ENCODE measurements around the gene TEP1. TPM values are rescaled to one million over a fixed set of nuclear protein-coding genes. Genes with fewer than 3 reads are reported as not detected.
"Not testable (repeated sequence)": the region's sequence is repeated elsewhere in the genome, so short reads cannot be mapped to it uniquely, and the experiment has no call there.

The TEP1 gene
- total RNA-seq, 1 donor from 2014 or later = 8.4 TPM

- DNase-seq = no peak
Measured at GRCh38 chr14:20386276-20386855, 26.9 kb downstream of the TEP1 start.

GRCh38 chr14:20384886-20385285 is 28.4 kb downstream of the TEP1 start:
- no peak for DNase-seq

- DNase-seq = no peak
Measured at GRCh38 chr14:20384321-20384720, 29.0 kb downstream of the TEP1 start.

GRCh38 chr14:20383636-20384035 is 29.7 kb downstream of the TEP1 start:
- DNase-seq = no peak

- no peak for DNase-seq
Measured at GRCh38 chr14:20383032-20383431, 30.3 kb downstream of the TEP1 start.

- no peak for DNase-seq
Measured at GRCh38 chr14:20382526-20382925, 30.8 kb downstream of the TEP1 start.

- no peak for DNase-seq
Measured at GRCh38 chr14:20381341-20381740, 32.0 kb downstream of the TEP1 start.

- no peak for DNase-seq
Measured at GRCh38 chr14:20380681-20381080, 32.6 kb downstream of the TEP1 start.

- DNase-seq = no peak
Measured at GRCh38 chr14:20379743-20380142, 33.6 kb downstream of the TEP1 start.

- DNase-seq = no peak
Measured at GRCh38 chr14:20377171-20377570, 36.1 kb downstream of the TEP1 start.

GRCh38 chr14:20376071-20376588 is 37.2 kb downstream of the TEP1 start:
- DNase-seq = no peak

GRCh38 chr14:20375471-20375870 is 37.8 kb downstream of the TEP1 start:
- no peak for DNase-seq

GRCh38 chr14:20372796-20373195 is 40.5 kb downstream of the TEP1 start:
- DNase-seq = no peak

GRCh38 chr14:20365928-20366327 is 47.4 kb downstream of the TEP1 start:
- no peak for DNase-seq

- not testable (repeated sequence) for DNase-seq
Measured at GRCh38 chr14:20358474-20358873, 54.8 kb downstream of the TEP1 start.

GRCh38 chr14:20356422-20356821 is 56.9 kb downstream of the TEP1 start:
- DNase-seq = no peak

- DNase-seq = no peak
Measured at GRCh38 chr14:20350860-20351259, 62.4 kb downstream of the TEP1 start.

- no peak for DNase-seq
Measured at GRCh38 chr14:20350282-20350681, 63.0 kb downstream of the TEP1 start.

GRCh38 chr14:20347747-20348146 is 65.6 kb downstream of the TEP1 start:
- DNase-seq = no peak

GRCh38 chr14:20346713-20347112 is 66.6 kb downstream of the TEP1 start:
- no peak for DNase-seq

- no peak for DNase-seq
Measured at GRCh38 chr14:20345366-20345765, 67.9 kb downstream of the TEP1 start.

GRCh38 chr14:20343862-20344220 is 69.5 kb downstream of the TEP1 start:
- DNase-seq = no peak

- peak; percentile 100 for DNase-seq
Measured at GRCh38 chr14:20343092-20343861, 70.0 kb downstream of the TEP1 start, which contains the start of gene PARP2. Gene PARP2 (plus strand): TSS chr14:20343635. CDS start chr14:20343642, 7 bp downstream.

GRCh38 chr14:20341646-20342045 is 71.7 kb downstream of the TEP1 start:
- DNase-seq = no peak

Measured in occipital lobe (tissue), 2 donors.